HG03342 (cell line): ENCODE data around the gene TRMT10B.
A peak's percentile ranks its signal among the peaks of the same experiment; 100 is the strongest.
"Not testable (repeated sequence)": the region's sequence is repeated elsewhere in the genome, so short reads cannot be mapped to it uniquely, and the experiment has no call there.

Source experiments
- ATAC-seq: cut with Tn5 transposase; IDR thresholded peaks from one replicate; pipeline ENCODE4 v1.9.1; 2021; ENCODE audit warnings: mild to moderate bottlenecking, moderate library complexity; ENCODE audit not compliant: unreplicated experiment

Gene TRMT10B

GRCh38 chr9:37798677-37799076, 45.1 kb downstream of the TRMT10B start:
- ATAC-seq = no peak

- peak; percentile 71 for ATAC-seq
Measured at GRCh38 chr9:37800631-37801286, 47.2 kb downstream of the TRMT10B start, which contains the start of gene DCAF10. Gene DCAF10 (plus strand): TSS chr9:37800797. CDS start chr9:37800867, 70 bp downstream.

- ATAC-seq = peak; percentile 40
Measured at GRCh38 chr9:37801287-37801850, 47.8 kb downstream of the TRMT10B start.

- no peak for ATAC-seq
Measured at GRCh38 chr9:37801959-37802711, 48.5 kb downstream of the TRMT10B start.

GRCh38 chr9:37806271-37806670, 52.7 kb downstream of the TRMT10B start:
- ATAC-seq = no peak

- ATAC-seq = not testable (repeated sequence)
Measured at GRCh38 chr9:37809676-37810075, 56.1 kb downstream of the TRMT10B start.

GRCh38 chr9:37811906-37812476, 58.4 kb downstream of the TRMT10B start:
- no peak for ATAC-seq

- no peak for ATAC-seq
Measured at GRCh38 chr9:37812773-37813379, 59.3 kb downstream of the TRMT10B start.

- ATAC-seq = no peak
Measured at GRCh38 chr9:37818849-37819248, 65.2 kb downstream of the TRMT10B start.

- ATAC-seq = no peak
Measured at GRCh38 chr9:37820142-37820541, 66.5 kb downstream of the TRMT10B start.

GRCh38 chr9:37825174-37825573, 71.6 kb downstream of the TRMT10B start:
- not testable (repeated sequence) for ATAC-seq

GRCh38 chr9:37827483-37828165, 74.0 kb downstream of the TRMT10B start:
- no peak for ATAC-seq
